Heart right ventricle (tissue), 16 donors: ENCODE measurements around the gene ELF4. TPM values are rescaled to one million over a fixed set of nuclear protein-coding genes. Genes with fewer than 3 reads are reported as not detected.
A peak's percentile ranks its signal among the peaks of the same experiment; 100 is the strongest.

ENCODE experiments used
- ATAC-seq, 8 donors: fragments of 200-7000 bp; cut with Tn5 transposase; one replicate each; pipeline ENCODE4 v1.9.1; 2020; ENCODE audit warnings: mild to moderate bottlenecking in 8 of 8, moderate library complexity in 8 of 8, moderate number of reproducible peaks in 1 of 8
- DNase-seq, 2 donors: peaks; one replicate each; pipeline ENCODE4 v3.0.0-alpha.2; 2020
- H3K27ac ChIP-seq, 10 donors: fragments of 200-600 bp; sonication (generic) in 2 of 10; one replicate each; pipeline versions ENCODE4 v1.5.0 to v1.8.0; 2020 to 2022; ENCODE audit warnings: mild to moderate bottlenecking in 3 of 10
- H3K27me3 ChIP-seq, 7 donors: fragments of 200-600 bp; one replicate each; pipeline ENCODE4 v1.8.0; 2021 to 2022; ENCODE audit warnings: mild to moderate bottlenecking in 2 of 7
- H3K36me3 ChIP-seq, 9 donors: fragments of 200-600 bp; sonication (generic) in 1 of 9; one replicate each; pipeline versions ENCODE4 v1.5.0 to v1.8.0; 2020 to 2022; ENCODE audit warnings: mild to moderate bottlenecking in 2 of 9
- H3K4me1 ChIP-seq, 9 donors: fragments of 200-600 bp; sonication (generic) in 1 of 9; one replicate each; pipeline versions ENCODE4 v1.5.0 to v1.8.0; 2020 to 2022; ENCODE audit warnings: mild to moderate bottlenecking in 4 of 9
- H3K4me3 ChIP-seq, 10 donors: fragments of 200-600 bp; sonication (generic) in 2 of 10; one replicate each; pipeline versions ENCODE4 v1.5.0 to v1.8.0; 2020 to 2022; ENCODE audit warnings: mild to moderate bottlenecking in 7 of 10, moderate library complexity in 2 of 10
- H3K9me3 ChIP-seq, 11 donors: fragments of 200-600 bp in 10 of 11; sonication (generic) in 2 of 11; one replicate each; pipeline versions ENCODE4 v1.5.0 to v1.8.0; 2013 to 2022; ENCODE audit warnings: mild to moderate bottlenecking in 2 of 11, control low read depth in 1 of 11, moderate library complexity in 1 of 11
- CTCF ChIP-seq, 9 donors: fragments of 200-600 bp; sonication (generic) in 2 of 9; IDR thresholded peaks; one replicate each; pipeline versions ENCODE4 v1.5.0 to v1.8.0; 2021 to 2022; ENCODE audit warnings: antibody characterized with exemption in 9 of 9, mild to moderate bottlenecking in 5 of 9, moderate library complexity in 1 of 9
- WGBS, 2 donors: extraction: QIAGEN DNeasy Blood & Tissue Kit; methylation state at CpG; one replicate each; pipeline ENCODE4 v1.1.7; 2013; ENCODE audit warnings: inconsistent platforms in 1 of 2; 5-methylcytosine and 5-hydroxymethylcytosine counted together
- intact Hi-C, 10 donors: fragments of 100-400 bp; cut with DNase I; formaldehyde crosslinking; loops; one replicate each; pipeline versions ENCODE4 v1.11.1 to v1.14.2; 2022
- long read RNA-seq, 3 donors: library from polyadenylated mRNA; unstranded; transcript quantifications; one replicate each; pipeline ENCODE4 v2.0.0, GENCODE V29; 2020 to 2021
- polyA plus RNA-seq, 2 donors: library from polyadenylated mRNA; stranded (reverse); fragments of 200-250 nt; gene quantifications; one replicate each; pipeline ENCODE4 v1.2.3, GENCODE V29; 2013
- total RNA-seq, 10 donors: library from RNA; stranded (reverse); fragmentation: NEBNext Ultra II Directional in 3 of 10; extraction: Animal tissue kit (Norgen Biotek cat#: 25700) in 3 of 10; gene quantifications; one replicate each; pipeline versions ENCODE4 v1.2.1 to v1.2.4, GENCODE V29; 2021 to 2023
- donor health status: Arrhythmogenic right ventricular cardiomyopathy.
- donor health status: ischemic (EF 13 %, LVEDD 7.1; RV severe dilation, severe dysfunction).
- donor health status: healthy with polysubstance abuse.
- donor health status: DM: no; HTN: yes; CAD: no.
- donor health status: DM: no; HTN: no; CAD: no.
- donor health status: ischemic (EF 25% LVEDD 6.9; RV normal size, moderate dysfunction).
- donor health status: ischemic (EF 25% LVEDD 5.7; RV mildly dilated, moderate dysfunction).
- donor health status: healthy.
- donor health status: DM: yes; HTN: yes; CAD: no.
- donor health status: Ischemic cardiomyopathy.
- donor health status: ischemic (EF 35%, LVEDD 5.7; RV mildly dilated, moderate dysfunction).
- donor health status: nonischemic (EF 11% LVEDD 7.7; RV severe dilation, severe dysfunction).
- donor health status: DM: yes; HTN: yes; CAD: no.
- donor health status: PGD.
- donor health status: ischemic (EF 29% LVEDD 5.4; RV normal size, mild dysfunction).
- donor health status: nonischemic (EF 23%, LVEDD 6.1; RV moderate dilation, normal function).

The ELF4 gene
- total RNA-seq (1 to 10 TPM; 1.8 to 8.6 (median 2.7) TPM), polyA plus RNA-seq (1 to 10 TPM; 1.8 to 4.1 TPM)
- long read RNA-seq, donor 1, partial matches to known transcripts, result 1 of 1 reads
- long read RNA-seq, donor 1, other reads (novel, unspliced or antisense), result 0 of 1 reads
- long read RNA-seq, donor 2, partial matches to known transcripts, result 0 of 3 reads
- long read RNA-seq, donor 2, other reads (novel, unspliced or antisense), result 3 of 3 reads
- long read RNA-seq, donor 3, partial matches to known transcripts, result 4 of 6 reads
- long read RNA-seq, donor 3, other reads (novel, unspliced or antisense), result 2 of 6 reads

- peak within 1 kb of the TSS; percentile 70 to 97 (median 90) for H3K27ac ChIP-seq
- TF ChIP-seq CTCF (IDR thresholded peaks at IDR 0.05), result peak in 1 of 9 donors; percentile 15
- peak within 1 kb of the TSS; percentile 43 to 71 (median 64) for H3K4me3 ChIP-seq
- intact Hi-C loops, result no loop called here
- H3K4me1 ChIP-seq, result peaks cover 0 to 21% (median 6%) of the 10 kb centered on the region in 9 donors
- H3K27me3 ChIP-seq, result no peaks in the 10 kb centered on the region
- H3K9me3 ChIP-seq, result no peaks in the 10 kb centered on the region
- ATAC-seq (peak in 7 of 8 donors; percentile 31 to 73 (median 55)), DNase-seq (peak in 1 of 2 donors; percentile 47)
- WGBS, 2 donors, result 1% methylated on average over 84 of the region's 123 CpGs; no CpG with 5 or more reads in 1 of the 2 donors
- H3K36me3 ChIP-seq, result no peaks in the 10 kb centered on the region
Measured at GRCh38 chrX:130110379-130111219, at the start of gene ELF4. Gene ELF4, minus strand, starts transcription at chrX:130110497. Its CDS starts 29,167 bp downstream, at chrX:130081330.

DNA sequence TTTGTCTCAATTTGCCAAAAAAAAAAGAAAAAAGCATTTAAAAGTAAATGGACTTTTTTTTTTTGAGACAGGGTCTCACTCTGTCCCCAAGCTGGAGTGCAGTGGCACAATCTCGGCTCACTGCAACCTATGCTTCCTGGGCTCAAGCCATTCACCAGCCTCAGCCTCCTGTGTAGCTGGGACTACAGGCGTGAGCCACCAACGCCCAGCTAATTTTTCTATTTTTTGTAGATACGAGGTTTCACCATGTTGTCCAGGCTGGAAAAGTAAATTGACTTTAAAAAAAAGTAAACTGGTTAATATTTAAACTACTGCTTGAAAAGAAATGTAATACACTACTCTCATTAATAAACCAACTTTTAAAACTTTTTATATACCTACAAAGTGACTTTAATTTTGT, 49.5 kb upstream of the ELF4 start:
- Histone ChIP-seq H3K4me1 (peaks cover 0 to 34% (median 7%) of the 10 kb centered on the region in 9 donors), H3K27me3 (peaks cover 0 to 3% (median 0%) of the 10 kb centered on the region in 7 donors), H3K36me3 (peaks cover 0 to 10% (median 0%) of the 10 kb centered on the region in 9 donors), H3K9me3 (no peaks in the 10 kb centered on the region), H3K27ac (no peak overlapping the region), H3K4me3 (no peak overlapping the region)
- TF ChIP-seq CTCF (IDR thresholded peaks at IDR 0.05), result no peak
- DNase-seq (no peak), ATAC-seq (no peak)
- intact Hi-C loops, result loop anchor here in 1 of 10 donors (5.0 kb wide), 1 partner anchor 32 kb away; no protein-coding TSS in a partner anchor
- 90% methylated on average over 4 of the region's 4 CpGs for WGBS, 2 donors

DNA sequence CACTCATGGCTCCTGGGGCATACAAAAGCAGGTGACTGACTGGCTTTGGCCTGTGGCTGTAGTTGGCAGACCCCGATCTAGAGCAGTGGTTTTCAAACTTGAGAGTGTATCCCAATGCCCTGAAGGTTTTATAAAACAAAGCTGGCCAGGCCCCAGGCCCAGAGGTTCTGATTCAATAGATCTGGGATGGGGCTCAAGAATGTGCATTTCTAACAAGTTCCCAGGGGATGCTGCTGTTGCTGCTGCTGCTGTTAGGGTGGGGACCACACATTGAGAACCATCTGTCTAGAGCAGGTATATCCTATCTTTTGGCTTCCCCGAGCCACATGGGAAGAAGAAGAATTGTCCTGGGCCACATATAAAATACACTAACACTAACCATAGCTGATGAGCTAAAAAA, 48.0 kb upstream of the ELF4 start:
- intact Hi-C loops, result no loop called here
- peaks cover 0 to 19% (median 2%) of the 10 kb centered on the region in 9 donors for H3K4me1 ChIP-seq

More for the DNA sequence above, 48.0 kb upstream of the ELF4 start:
- no peak for TF ChIP-seq CTCF (IDR thresholded peaks at IDR 0.05)
- 63 to 94% methylated on average over 2 of the region's 2 CpGs for WGBS, 2 donors
- Histone ChIP-seq H3K27ac (no peak overlapping the region), H3K27me3 (peaks cover 0 to 3% (median 0%) of the 10 kb centered on the region in 7 donors), H3K36me3 (peaks cover 0 to 17% (median 0%) of the 10 kb centered on the region in 9 donors), H3K4me3 (no peak overlapping the region), H3K9me3 (no peaks in the 10 kb centered on the region)
- DNase-seq (no peak), ATAC-seq (no peak)
